Keratinocyte (primary cell): ENCODE data around the gene UBC. TPM values are rescaled to one million over a fixed set of nuclear protein-coding genes. Genes with fewer than 3 reads are reported as not detected.

Experiments
- DNase-seq: peaks from one replicate; pipeline ENCODE4 v3.0.0-alpha.2; 2011; ENCODE audit warnings: low read depth, missing footprints, low spot score
- FAIRE-seq: peaks from 2 replicates; lab custom pipeline; 2011; peaks lifted over from hg19 to GRCh38; lab: Jason Lieb, UNC
- H2AFZ ChIP-seq: 2 replicates; pipeline ENCODE4 v1.6.0; 2012; ENCODE audit warnings: low read length, control low read depth, inconsistent platforms; ENCODE audit not compliant: control insufficient read depth
- H3K27ac ChIP-seq: 2 replicates; pipeline ENCODE4 v1.5.1; 2011; ENCODE audit warnings: low read length; ENCODE audit not compliant: control insufficient read depth, insufficient read depth
- H3K27me3 ChIP-seq: 3 replicates; pipeline ENCODE4 v1.6.0; 2011; ENCODE audit warnings: low read length; ENCODE audit not compliant: control insufficient read depth, insufficient read depth; ENCODE audit errors: extremely low read depth
- H3K36me3 ChIP-seq, 2 experiments: 2 replicates in 1 of 2; 3 replicates in 1 of 2; pipeline ENCODE4 v1.5.1; 2011; ENCODE audit warnings: low read length in 2 of 2, mild to moderate bottlenecking in 1 of 2; ENCODE audit not compliant: control insufficient read depth in 2 of 2, insufficient read depth in 2 of 2; ENCODE audit errors: extremely low read depth in 1 of 2
- H3K4me1 ChIP-seq: 3 replicates; pipeline ENCODE4 v1.5.1; 2011; ENCODE audit warnings: low read length; ENCODE audit not compliant: control insufficient read depth, insufficient read depth; ENCODE audit errors: extremely low read depth
- H3K4me2 ChIP-seq: 3 replicates; pipeline ENCODE4 v1.6.0; 2011; ENCODE audit warnings: low read depth, low read length; ENCODE audit not compliant: control insufficient read depth, insufficient read depth; ENCODE audit errors: extremely low read depth
- H3K4me3 ChIP-seq, 3 experiments: fragments of 200-600 bp in 1 of 3; sonication (generic) in 1 of 3; 2 replicates in 2 of 3; 3 replicates in 1 of 3; pipeline ENCODE4 v1.5.1; 2011 to 2016; ENCODE audit warnings: low read length in 3 of 3, mild to moderate bottlenecking in 3 of 3, control low read depth in 2 of 3, inconsistent platforms in 1 of 3, low read depth in 1 of 3, mixed read lengths in 1 of 3, mixed run types in 1 of 3, moderate library complexity in 1 of 3; ENCODE audit not compliant: control insufficient read depth in 2 of 3, insufficient read depth in 2 of 3; ENCODE audit errors: extremely low read depth in 1 of 3
- H3K79me2 ChIP-seq: 2 replicates; pipeline ENCODE4 v1.6.0; 2012; ENCODE audit warnings: low read length; ENCODE audit not compliant: control insufficient read depth, insufficient read depth
- H3K9ac ChIP-seq: 3 replicates; pipeline ENCODE4 v1.6.0; 2011; ENCODE audit warnings: low read length; ENCODE audit not compliant: control insufficient read depth, insufficient read depth; ENCODE audit errors: extremely low read depth
- H3K9me1 ChIP-seq: 3 replicates; pipeline ENCODE4 v1.6.0; 2011; ENCODE audit warnings: low read length; ENCODE audit not compliant: control insufficient read depth, insufficient read depth; ENCODE audit errors: extremely low read depth
- H3K9me3 ChIP-seq: 2 replicates; pipeline ENCODE4 v1.5.1; 2012; ENCODE audit warnings: low read depth, low read length; ENCODE audit not compliant: control insufficient read depth
- H4K20me1 ChIP-seq: 3 replicates; pipeline ENCODE4 v1.6.0; 2011; ENCODE audit warnings: low read length; ENCODE audit not compliant: control insufficient read depth, insufficient read depth; ENCODE audit errors: extremely low read depth
- EZH2 ChIP-seq: IDR thresholded peaks from one replicate; pipeline ENCODE4 v1.6.1; 2012; ENCODE audit warnings: inconsistent platforms, mild to moderate bottlenecking, low read length, moderate library complexity
- dilution Hi-C: fragments of 300-500 bp; cut with MboI; formaldehyde crosslinking; loops from one replicate; pipeline ENCODE4 v1.7.0; 2020; ENCODE audit warnings: low sequenced_read_pairs; ENCODE audit not compliant: extremely low pct_ligation_motif_present
- polyA plus RNA-seq, 5 experiments: library from polyadenylated mRNA; depleted of rRNA in 3 of 5; stranded (reverse) in 3 of 5; stranded (forward) in 1 of 5; unstranded in 1 of 5; fragments of >200 nt; gene quantifications; 1 replicate in 1 of 5; 2 replicates in 3 of 5; 3 replicates in 1 of 5; pipeline versions ENCODE4 v1.2.1 to v1.2.3, GENCODE V29; 2011 to 2012; ENCODE audit warnings: missing spikeins in 2 of 5, low read depth in 1 of 5, low replicate concordance in 1 of 5
- TF ChIP-seq, protein P1 (sequence below), 3 experiments: IDR thresholded peaks in 1 of 3; conservative IDR thresholded peaks in 1 of 3; optimal IDR thresholded peaks in 1 of 3; 2 replicates in 2 of 3; 3 replicates in 1 of 3; pipeline versions ENCODE3 to v1.5.1; 2011; ENCODE audit warnings: low read length in 3 of 3, mild to moderate bottlenecking in 3 of 3, moderate library complexity in 2 of 3, control low read depth in 1 of 3, inconsistent platforms in 1 of 3; ENCODE audit not compliant: insufficient read depth in 2 of 3; ENCODE audit errors: extremely low read depth in 1 of 3

The UBC gene
- polyA plus RNA-seq, 1 donor (not counting 4 experiments of a cell fraction or from before 2014, with no cell fraction given): 2,363 TPM

- H3K9me3 ChIP-seq: no peaks in the 10 kb centered on the region
- no peaks in the 10 kb centered on the region for H3K27me3 ChIP-seq
- no peak overlapping the region for H2AFZ ChIP-seq
- dilution Hi-C loops: no loop called here
- H3K4me1 ChIP-seq: no peaks in the 10 kb centered on the region
- no peak overlapping the region for H3K9ac ChIP-seq
- TF ChIP-seq EZH2: no peak
- TF ChIP-seq, protein P1, sequence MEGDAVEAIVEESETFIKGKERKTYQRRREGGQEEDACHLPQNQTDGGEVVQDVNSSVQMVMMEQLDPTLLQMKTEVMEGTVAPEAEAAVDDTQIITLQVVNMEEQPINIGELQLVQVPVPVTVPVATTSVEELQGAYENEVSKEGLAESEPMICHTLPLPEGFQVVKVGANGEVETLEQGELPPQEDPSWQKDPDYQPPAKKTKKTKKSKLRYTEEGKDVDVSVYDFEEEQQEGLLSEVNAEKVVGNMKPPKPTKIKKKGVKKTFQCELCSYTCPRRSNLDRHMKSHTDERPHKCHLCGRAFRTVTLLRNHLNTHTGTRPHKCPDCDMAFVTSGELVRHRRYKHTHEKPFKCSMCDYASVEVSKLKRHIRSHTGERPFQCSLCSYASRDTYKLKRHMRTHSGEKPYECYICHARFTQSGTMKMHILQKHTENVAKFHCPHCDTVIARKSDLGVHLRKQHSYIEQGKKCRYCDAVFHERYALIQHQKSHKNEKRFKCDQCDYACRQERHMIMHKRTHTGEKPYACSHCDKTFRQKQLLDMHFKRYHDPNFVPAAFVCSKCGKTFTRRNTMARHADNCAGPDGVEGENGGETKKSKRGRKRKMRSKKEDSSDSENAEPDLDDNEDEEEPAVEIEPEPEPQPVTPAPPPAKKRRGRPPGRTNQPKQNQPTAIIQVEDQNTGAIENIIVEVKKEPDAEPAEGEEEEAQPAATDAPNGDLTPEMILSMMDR (optimal IDR thresholded peaks at IDR 0.05 in 1 of 3, IDR thresholded peaks at IDR 0.05 in 1 of 3, conservative IDR thresholded peaks at IDR 0.05 in 1 of 3; ENCODE audit: extremely low read depth in 1 of 3, insufficient read depth in 2 of 3, low read length in 3 of 3): no peak
- DNase-seq (no peak), FAIRE-seq (no peak)
- no peak overlapping the region for H3K4me2 ChIP-seq
- H3K36me3 ChIP-seq: no peaks in the 10 kb centered on the region
- H3K27ac ChIP-seq: no peak overlapping the region
- H4K20me1 ChIP-seq: no peaks in the 10 kb centered on the region
- H3K4me3 ChIP-seq: no peak overlapping the region
- H3K79me2 ChIP-seq: no peaks in the 10 kb centered on the region
- peaks cover 2% of the 10 kb centered on the region for H3K9me1 ChIP-seq
Measured at GRCh38 chr12:124875803-124876132, 38.7 kb downstream of the UBC start.

- Histone ChIP-seq H4K20me1 (no peaks in the 10 kb centered on the region), H3K27ac (no peak overlapping the region), H2AFZ (no peak overlapping the region), H3K9me1 (peaks cover 2% of the 10 kb centered on the region), H3K27me3 (no peaks in the 10 kb centered on the region), H3K9ac (no peak overlapping the region), H3K4me3 (no peak overlapping the region), H3K79me2 (no peaks in the 10 kb centered on the region), H3K36me3 (no peaks in the 10 kb centered on the region), H3K4me1 (no peaks in the 10 kb centered on the region), H3K4me2 (no peak overlapping the region), H3K9me3 (no peaks in the 10 kb centered on the region)
- no peak for TF ChIP-seq EZH2
- no peak for DNase-seq
- FAIRE-seq: no peak
- dilution Hi-C loops: no loop called here
Measured at GRCh38 chr12:124874988-124875802, 39.3 kb downstream of the UBC start.
